Ovary (tissue), 3 donors: Measurements from ENCODE around the gene CNTNAP5.

Experiments
- POLR2A ChIP-seq: fragments of 450-650 bp; IDR thresholded peaks from one replicate; pipeline ENCODE4 v1.6.1; 2017; ENCODE audit warnings: antibody characterized with exemption, mild to moderate bottlenecking, moderate library complexity
- TF ChIP-seq, protein P1 (sequence below), 3 donors: fragments of 450-650 bp in 2 of 3; fragments of 200-600 bp in 1 of 3; IDR thresholded peaks; one replicate each; pipeline versions ENCODE4 v1.5.1 to v1.8.0; 2016 to 2022; ENCODE audit warnings: antibody characterized with exemption in 3 of 3, mild to moderate bottlenecking in 1 of 3
- donor health status: DM: no; HTN: no; CAD: no.

- TF ChIP-seq, protein P1, sequence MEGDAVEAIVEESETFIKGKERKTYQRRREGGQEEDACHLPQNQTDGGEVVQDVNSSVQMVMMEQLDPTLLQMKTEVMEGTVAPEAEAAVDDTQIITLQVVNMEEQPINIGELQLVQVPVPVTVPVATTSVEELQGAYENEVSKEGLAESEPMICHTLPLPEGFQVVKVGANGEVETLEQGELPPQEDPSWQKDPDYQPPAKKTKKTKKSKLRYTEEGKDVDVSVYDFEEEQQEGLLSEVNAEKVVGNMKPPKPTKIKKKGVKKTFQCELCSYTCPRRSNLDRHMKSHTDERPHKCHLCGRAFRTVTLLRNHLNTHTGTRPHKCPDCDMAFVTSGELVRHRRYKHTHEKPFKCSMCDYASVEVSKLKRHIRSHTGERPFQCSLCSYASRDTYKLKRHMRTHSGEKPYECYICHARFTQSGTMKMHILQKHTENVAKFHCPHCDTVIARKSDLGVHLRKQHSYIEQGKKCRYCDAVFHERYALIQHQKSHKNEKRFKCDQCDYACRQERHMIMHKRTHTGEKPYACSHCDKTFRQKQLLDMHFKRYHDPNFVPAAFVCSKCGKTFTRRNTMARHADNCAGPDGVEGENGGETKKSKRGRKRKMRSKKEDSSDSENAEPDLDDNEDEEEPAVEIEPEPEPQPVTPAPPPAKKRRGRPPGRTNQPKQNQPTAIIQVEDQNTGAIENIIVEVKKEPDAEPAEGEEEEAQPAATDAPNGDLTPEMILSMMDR (IDR thresholded peaks at IDR 0.05): no peak
- TF ChIP-seq POLR2A: no peak
These were observed 95.2 kb downstream of the CNTNAP5 start for GRCh38 chr2:124120246-124120645.
